Lung (tissue), 12 donors: ENCODE data around the gene ARL6IP4. TPM values are rescaled to one million over a fixed set of nuclear protein-coding genes. Genes with fewer than 3 reads are reported as not detected.

Experiments used
- ATAC-seq: fragments of 200-7000 bp; cut with Tn5 transposase; one replicate; pipeline ENCODE4 v1.9.1; 2020; ENCODE audit warnings: moderate number of reproducible peaks; ENCODE audit not compliant: insufficient read depth, low FRiP score
- DNase-seq, 3 donors: peaks; one replicate each; pipeline ENCODE4 v3.0.0-alpha.2; 2013 to 2017
- H3K27ac ChIP-seq, 2 donors: one replicate each; pipeline ENCODE4 v1.5.1; 2013; ENCODE audit warnings: mild to moderate bottlenecking in 2 of 2, moderate library complexity in 2 of 2, control low read depth in 1 of 2, inconsistent platforms in 1 of 2, low read depth in 1 of 2, low read length in 1 of 2
- H3K27me3 ChIP-seq, 3 donors: one replicate each; pipeline ENCODE4 v1.5.1; 2013; ENCODE audit warnings: low read length in 2 of 3; ENCODE audit not compliant: control insufficient read depth in 3 of 3, insufficient read depth in 3 of 3
- H3K36me3 ChIP-seq, 4 donors: one replicate each; pipeline ENCODE4 v1.5.1; 2013; ENCODE audit warnings: low read length in 4 of 4, mild to moderate bottlenecking in 1 of 4, moderate library complexity in 1 of 4; ENCODE audit not compliant: control insufficient read depth in 4 of 4, insufficient read depth in 4 of 4
- H3K4me1 ChIP-seq, 5 donors: one replicate each; pipeline ENCODE4 v1.5.1; 2013; ENCODE audit warnings: low read length in 5 of 5, mild to moderate bottlenecking in 2 of 5, moderate library complexity in 1 of 5; ENCODE audit not compliant: control insufficient read depth in 5 of 5, insufficient read depth in 5 of 5
- H3K4me3 ChIP-seq: one replicate; pipeline ENCODE4 v1.5.1; 2013; ENCODE audit warnings: mild to moderate bottlenecking, control low read depth, moderate library complexity
- H3K9ac ChIP-seq, 2 donors: one replicate each; pipeline ENCODE4 v1.5.1; 2013; ENCODE audit warnings: low read length in 2 of 2, control low read depth in 1 of 2; ENCODE audit not compliant: insufficient read depth in 1 of 2
- H3K9me3 ChIP-seq, 4 donors: one replicate each; pipeline ENCODE4 v1.5.1; 2013; ENCODE audit warnings: low read length in 3 of 4, mild to moderate bottlenecking in 1 of 4, moderate library complexity in 1 of 4; ENCODE audit not compliant: control insufficient read depth in 4 of 4, insufficient read depth in 3 of 4
- WGBS, 2 donors: extraction: QIAGEN DNeasy Blood & Tissue Kit; methylation state at CpG; one replicate each; pipeline ENCODE4 v1.1.7; 2013; 5-methylcytosine and 5-hydroxymethylcytosine counted together
- polyA plus RNA-seq, 2 donors: library from polyadenylated mRNA; stranded (reverse); fragments of 200-250 nt; gene quantifications; one replicate each; pipeline ENCODE4 v1.2.1, GENCODE V29; 2013
- total RNA-seq, 2 donors: library from RNA; depleted of rRNA in 1 of 2; stranded (reverse); fragments of >200 nt in 1 of 2; gene quantifications; one replicate each; pipeline ENCODE4 v1.2.1, GENCODE V29; 2014 to 2021
- TF ChIP-seq, protein P1 (sequence below): IDR thresholded peaks from 2 replicates; pipeline ENCODE4 v1.5.1; 2012; ENCODE audit warnings: mild to moderate bottlenecking; ENCODE audit errors: control extremely low read depth, extremely low read depth
- donor health status: control.
- donor health status: control.
- donor health status: Bipolar disorder and iron deficiency.
- donor health status: healthy.
- donor health status: DM: yes; HTN: yes; CAD: no.

The ARL6IP4 gene
- total and polyA plus RNA-seq, 4 donors: 83.6 to 354 (median 192) TPM

DNA sequence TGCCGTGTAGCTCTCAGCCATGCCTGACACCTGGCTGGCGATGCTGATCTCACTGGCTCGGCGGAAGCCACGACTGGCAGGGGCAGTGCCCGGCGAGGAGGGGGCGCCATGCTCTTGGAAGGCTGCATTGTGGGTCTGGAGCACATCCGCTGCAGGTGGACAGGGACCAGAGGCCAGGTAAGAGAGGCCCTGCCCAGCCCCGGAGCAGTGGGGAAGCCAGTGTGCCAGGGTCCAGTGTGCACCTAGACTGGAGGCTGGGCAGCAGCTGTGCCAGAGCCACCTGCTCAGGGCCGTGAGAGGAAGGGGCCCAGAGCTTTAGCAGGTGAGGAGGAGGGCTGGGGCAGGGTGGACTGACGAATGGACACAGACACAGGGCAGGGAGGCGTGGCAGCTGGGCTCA is 10.1 kb downstream of the ARL6IP4 start:
- Histone ChIP-seq H3K9ac (no peak overlapping the region), H3K4me3 (no peak overlapping the region), H3K9me3 (peaks cover 0 to 2% (median 0%) of the 10 kb centered on the region in 4 donors), H3K4me1 (peaks cover 0 to 2% (median 0%) of the 10 kb centered on the region in 5 donors), H3K27ac (no peak overlapping the region), H3K27me3 (no peaks in the 10 kb centered on the region), H3K36me3 (peaks cover 0 to 68% (median 0%) of the 10 kb centered on the region in 4 donors)
- ATAC-seq: no peak
- no peak for DNase-seq
- TF ChIP-seq, protein P1, sequence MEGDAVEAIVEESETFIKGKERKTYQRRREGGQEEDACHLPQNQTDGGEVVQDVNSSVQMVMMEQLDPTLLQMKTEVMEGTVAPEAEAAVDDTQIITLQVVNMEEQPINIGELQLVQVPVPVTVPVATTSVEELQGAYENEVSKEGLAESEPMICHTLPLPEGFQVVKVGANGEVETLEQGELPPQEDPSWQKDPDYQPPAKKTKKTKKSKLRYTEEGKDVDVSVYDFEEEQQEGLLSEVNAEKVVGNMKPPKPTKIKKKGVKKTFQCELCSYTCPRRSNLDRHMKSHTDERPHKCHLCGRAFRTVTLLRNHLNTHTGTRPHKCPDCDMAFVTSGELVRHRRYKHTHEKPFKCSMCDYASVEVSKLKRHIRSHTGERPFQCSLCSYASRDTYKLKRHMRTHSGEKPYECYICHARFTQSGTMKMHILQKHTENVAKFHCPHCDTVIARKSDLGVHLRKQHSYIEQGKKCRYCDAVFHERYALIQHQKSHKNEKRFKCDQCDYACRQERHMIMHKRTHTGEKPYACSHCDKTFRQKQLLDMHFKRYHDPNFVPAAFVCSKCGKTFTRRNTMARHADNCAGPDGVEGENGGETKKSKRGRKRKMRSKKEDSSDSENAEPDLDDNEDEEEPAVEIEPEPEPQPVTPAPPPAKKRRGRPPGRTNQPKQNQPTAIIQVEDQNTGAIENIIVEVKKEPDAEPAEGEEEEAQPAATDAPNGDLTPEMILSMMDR: no peak
- WGBS, 2 donors: 90 to 96% methylated on average over 13 of the region's 13 CpGs

- TF ChIP-seq, protein P1: no peak
- 95 to 97% methylated on average over 13 of the region's 13 CpGs for WGBS, 2 donors
- DNase-seq (no peak), ATAC-seq (no peak)
- Histone ChIP-seq H3K36me3 (peaks cover 0 to 67% (median 0%) of the 10 kb centered on the region in 4 donors), H3K27ac (no peak overlapping the region), H3K4me3 (no peak overlapping the region), H3K4me1 (no peaks in the 10 kb centered on the region), H3K9me3 (peaks cover 0 to 2% (median 0%) of the 10 kb centered on the region in 4 donors), H3K9ac (no peak overlapping the region), H3K27me3 (no peaks in the 10 kb centered on the region)
Observed at GRCh38 chr12:122990961-122991622, 10.6 kb downstream of the ARL6IP4 start.

- H3K27ac ChIP-seq: no peak overlapping the region
- ATAC-seq (no peak), DNase-seq (no peak)
- H3K9me3 ChIP-seq: peaks cover 0 to 1% (median 0%) of the 10 kb centered on the region in 4 donors
- no peak overlapping the region for H3K4me3 ChIP-seq
- peaks cover 0 to 64% (median 0%) of the 10 kb centered on the region in 4 donors for H3K36me3 ChIP-seq
- 85 to 91% methylated on average over 27 of the region's 27 CpGs for WGBS, 2 donors
- no peak overlapping the region for H3K9ac ChIP-seq
- peaks cover 0 to 2% (median 0%) of the 10 kb centered on the region in 5 donors for H3K4me1 ChIP-seq
- TF ChIP-seq, protein P1: no peak
- no peaks in the 10 kb centered on the region for H3K27me3 ChIP-seq
Observed at GRCh38 chr12:122991623-122992275, 11.3 kb downstream of the ARL6IP4 start.
